Heart right ventricle (tissue), 16 donors: Measurements from ENCODE around the gene POLN. TPM values are rescaled to one million over a fixed set of nuclear protein-coding genes. Genes with fewer than 3 reads are reported as not detected.

ENCODE experiments used
- ATAC-seq, 8 donors: fragments of 200-7000 bp; cut with Tn5 transposase; one replicate each; pipeline ENCODE4 v1.9.1; 2020; ENCODE audit warnings: mild to moderate bottlenecking in 8 of 8, moderate library complexity in 8 of 8, moderate number of reproducible peaks in 1 of 8
- DNase-seq, 2 donors: peaks; one replicate each; pipeline ENCODE4 v3.0.0-alpha.2; 2020
- H3K27ac ChIP-seq, 10 donors: fragments of 200-600 bp; sonication (generic) in 2 of 10; one replicate each; pipeline versions ENCODE4 v1.5.0 to v1.8.0; 2020 to 2022; ENCODE audit warnings: mild to moderate bottlenecking in 3 of 10
- H3K27me3 ChIP-seq, 7 donors: fragments of 200-600 bp; one replicate each; pipeline ENCODE4 v1.8.0; 2021 to 2022; ENCODE audit warnings: mild to moderate bottlenecking in 2 of 7
- H3K36me3 ChIP-seq, 9 donors: fragments of 200-600 bp; sonication (generic) in 1 of 9; one replicate each; pipeline versions ENCODE4 v1.5.0 to v1.8.0; 2020 to 2022; ENCODE audit warnings: mild to moderate bottlenecking in 2 of 9
- H3K4me1 ChIP-seq, 9 donors: fragments of 200-600 bp; sonication (generic) in 1 of 9; one replicate each; pipeline versions ENCODE4 v1.5.0 to v1.8.0; 2020 to 2022; ENCODE audit warnings: mild to moderate bottlenecking in 4 of 9
- H3K4me3 ChIP-seq, 10 donors: fragments of 200-600 bp; sonication (generic) in 2 of 10; one replicate each; pipeline versions ENCODE4 v1.5.0 to v1.8.0; 2020 to 2022; ENCODE audit warnings: mild to moderate bottlenecking in 7 of 10, moderate library complexity in 2 of 10
- H3K9me3 ChIP-seq, 11 donors: fragments of 200-600 bp in 10 of 11; sonication (generic) in 2 of 11; one replicate each; pipeline versions ENCODE4 v1.5.0 to v1.8.0; 2013 to 2022; ENCODE audit warnings: mild to moderate bottlenecking in 2 of 11, control low read depth in 1 of 11, moderate library complexity in 1 of 11
- WGBS, 2 donors: extraction: QIAGEN DNeasy Blood & Tissue Kit; methylation state at CpG; one replicate each; pipeline ENCODE4 v1.1.7; 2013; ENCODE audit warnings: inconsistent platforms in 1 of 2; 5-methylcytosine and 5-hydroxymethylcytosine counted together
- intact Hi-C, 10 donors: fragments of 100-400 bp; cut with DNase I; formaldehyde crosslinking; loops; one replicate each; pipeline versions ENCODE4 v1.11.1 to v1.14.2; 2022
- polyA plus RNA-seq, 2 donors: library from polyadenylated mRNA; stranded (reverse); fragments of 200-250 nt; gene quantifications; one replicate each; pipeline ENCODE4 v1.2.3, GENCODE V29; 2013
- total RNA-seq, 10 donors: library from RNA; stranded (reverse); fragmentation: NEBNext Ultra II Directional in 3 of 10; extraction: Animal tissue kit (Norgen Biotek cat#: 25700) in 3 of 10; gene quantifications; one replicate each; pipeline versions ENCODE4 v1.2.1 to v1.2.4, GENCODE V29; 2021 to 2023
- TF ChIP-seq, protein P1 (sequence below), 9 donors: fragments of 200-600 bp; sonication (generic) in 2 of 9; IDR thresholded peaks; one replicate each; pipeline versions ENCODE4 v1.5.0 to v1.8.0; 2021 to 2022; ENCODE audit warnings: antibody characterized with exemption in 9 of 9, mild to moderate bottlenecking in 5 of 9, moderate library complexity in 1 of 9
- donor health status: Arrhythmogenic right ventricular cardiomyopathy.
- donor health status: ischemic (EF 13 %, LVEDD 7.1; RV severe dilation, severe dysfunction).
- donor health status: healthy with polysubstance abuse.
- donor health status: DM: no; HTN: yes; CAD: no.
- donor health status: DM: no; HTN: no; CAD: no.
- donor health status: ischemic (EF 25% LVEDD 6.9; RV normal size, moderate dysfunction).
- donor health status: ischemic (EF 25% LVEDD 5.7; RV mildly dilated, moderate dysfunction).
- donor health status: healthy.
- donor health status: DM: yes; HTN: yes; CAD: no.
- donor health status: Ischemic cardiomyopathy.
- donor health status: ischemic (EF 35%, LVEDD 5.7; RV mildly dilated, moderate dysfunction).
- donor health status: nonischemic (EF 11% LVEDD 7.7; RV severe dilation, severe dysfunction).
- donor health status: DM: yes; HTN: yes; CAD: no.
- donor health status: PGD.
- donor health status: ischemic (EF 29% LVEDD 5.4; RV normal size, mild dysfunction).
- donor health status: nonischemic (EF 23%, LVEDD 6.1; RV moderate dilation, normal function).

POLN gene
- total and polyA plus RNA-seq, 12 donors = 0.97 to 3.1 (median 2.1) TPM

GRCh38 chr4:2174061-2174460, 67.9 kb downstream of the POLN start:
- ATAC-seq (no peak), DNase-seq (no peak)
- intact Hi-C loops = no loop called here
- Histone ChIP-seq H3K27ac (no peak overlapping the region), H3K9me3 (no peaks in the 10 kb centered on the region), H3K27me3 (no peaks in the 10 kb centered on the region), H3K4me3 (no peak overlapping the region), H3K4me1 (peaks cover 0 to 10% (median 0%) of the 10 kb centered on the region in 9 donors), H3K36me3 (peaks cover 0 to 15% (median 7%) of the 10 kb centered on the region in 9 donors)
- TF ChIP-seq, protein P1, sequence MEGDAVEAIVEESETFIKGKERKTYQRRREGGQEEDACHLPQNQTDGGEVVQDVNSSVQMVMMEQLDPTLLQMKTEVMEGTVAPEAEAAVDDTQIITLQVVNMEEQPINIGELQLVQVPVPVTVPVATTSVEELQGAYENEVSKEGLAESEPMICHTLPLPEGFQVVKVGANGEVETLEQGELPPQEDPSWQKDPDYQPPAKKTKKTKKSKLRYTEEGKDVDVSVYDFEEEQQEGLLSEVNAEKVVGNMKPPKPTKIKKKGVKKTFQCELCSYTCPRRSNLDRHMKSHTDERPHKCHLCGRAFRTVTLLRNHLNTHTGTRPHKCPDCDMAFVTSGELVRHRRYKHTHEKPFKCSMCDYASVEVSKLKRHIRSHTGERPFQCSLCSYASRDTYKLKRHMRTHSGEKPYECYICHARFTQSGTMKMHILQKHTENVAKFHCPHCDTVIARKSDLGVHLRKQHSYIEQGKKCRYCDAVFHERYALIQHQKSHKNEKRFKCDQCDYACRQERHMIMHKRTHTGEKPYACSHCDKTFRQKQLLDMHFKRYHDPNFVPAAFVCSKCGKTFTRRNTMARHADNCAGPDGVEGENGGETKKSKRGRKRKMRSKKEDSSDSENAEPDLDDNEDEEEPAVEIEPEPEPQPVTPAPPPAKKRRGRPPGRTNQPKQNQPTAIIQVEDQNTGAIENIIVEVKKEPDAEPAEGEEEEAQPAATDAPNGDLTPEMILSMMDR (IDR thresholded peaks at IDR 0.05) = no peak
- WGBS, 2 donors = 96% methylated on average over 6 of the region's 6 CpGs

DNA sequence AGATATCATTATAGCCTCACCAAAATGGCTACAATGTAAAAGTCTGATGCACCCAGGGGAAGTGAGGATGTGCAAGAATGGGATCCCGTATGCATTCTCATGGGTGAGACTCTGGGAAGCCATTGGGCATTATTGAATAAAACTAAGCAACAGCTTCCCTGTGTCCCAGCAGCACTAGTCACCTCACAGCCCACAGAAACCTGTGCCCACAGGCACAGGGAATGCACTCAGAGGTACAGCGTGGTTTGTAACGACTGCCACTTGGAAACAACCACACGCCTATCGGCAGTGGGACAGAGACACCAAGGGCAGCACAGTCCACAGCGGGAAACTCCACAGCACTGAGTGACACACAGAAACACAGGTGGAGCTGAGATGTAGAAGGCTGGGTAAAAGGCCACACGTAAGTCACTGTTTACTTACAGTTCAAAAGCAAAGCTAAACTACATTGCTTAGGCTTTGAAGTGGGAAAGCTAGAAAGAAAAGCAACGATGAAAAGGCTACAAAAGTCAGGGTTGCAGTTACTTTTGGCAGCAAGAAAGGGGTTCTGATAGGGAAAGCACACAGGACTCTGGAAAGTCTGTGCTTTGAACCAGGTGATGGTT, 69.2 kb downstream of the POLN start:
- TF ChIP-seq, protein P1 (IDR thresholded peaks at IDR 0.05) = no peak
- 95 to 96% methylated on average over 8 of the region's 8 CpGs for WGBS, 2 donors
- no peaks in the 10 kb centered on the region for H3K27me3 ChIP-seq
- H3K4me3 ChIP-seq = no peak overlapping the region
- H3K27ac ChIP-seq = peak overlapping the region in 1 of 10 donors; percentile 49
- no peaks in the 10 kb centered on the region for H3K9me3 ChIP-seq
- peaks cover 0 to 15% (median 7%) of the 10 kb centered on the region in 9 donors for H3K36me3 ChIP-seq
- ATAC-seq = no peak
- no peak for DNase-seq
- intact Hi-C loops = no loop called here
- peaks cover 0 to 10% (median 0%) of the 10 kb centered on the region in 9 donors for H3K4me1 ChIP-seq

GRCh38 chr4:2172161-2172560, 69.8 kb downstream of the POLN start:
- peaks cover 0 to 15% (median 7%) of the 10 kb centered on the region in 9 donors for H3K36me3 ChIP-seq
- no peaks in the 10 kb centered on the region for H3K9me3 ChIP-seq
- TF ChIP-seq, protein P1 (IDR thresholded peaks at IDR 0.05) = no peak
- H3K27me3 ChIP-seq = no peaks in the 10 kb centered on the region
- no peak for ATAC-seq
- peak overlapping the region in 1 of 10 donors; percentile 49 for H3K27ac ChIP-seq
- H3K4me1 ChIP-seq = peaks cover 0 to 10% (median 0%) of the 10 kb centered on the region in 9 donors
- intact Hi-C loops = no loop called here
- no peak for DNase-seq
- 82 to 88% methylated on average over 4 of the region's 4 CpGs for WGBS, 2 donors
- H3K4me3 ChIP-seq = no peak overlapping the region

- Histone ChIP-seq H3K27ac (no peak overlapping the region), H3K9me3 (no peaks in the 10 kb centered on the region), H3K4me3 (no peak overlapping the region), H3K27me3 (no peaks in the 10 kb centered on the region), H3K4me1 (peaks cover 0 to 10% (median 0%) of the 10 kb centered on the region in 9 donors), H3K36me3 (peaks cover 0 to 15% (median 7%) of the 10 kb centered on the region in 9 donors)
- intact Hi-C loops = no loop called here
- ATAC-seq (no peak), DNase-seq (no peak)
- 89 to 92% methylated on average over 12 of the region's 12 CpGs for WGBS, 2 donors
- TF ChIP-seq, protein P1 (IDR thresholded peaks at IDR 0.05) = no peak
Observed at GRCh38 chr4:2168469-2169319, 73.2 kb downstream of the POLN start.
